ENCODE data around the gene RPL5. TPM values are rescaled to one million over a fixed set of nuclear protein-coding genes. Genes with fewer than 3 reads are reported as not detected.

The RPL5 gene
- total and polyA plus RNA-seq, 2 experiments from 2014 or later = 2,182 to 3,547 TPM

DNA sequence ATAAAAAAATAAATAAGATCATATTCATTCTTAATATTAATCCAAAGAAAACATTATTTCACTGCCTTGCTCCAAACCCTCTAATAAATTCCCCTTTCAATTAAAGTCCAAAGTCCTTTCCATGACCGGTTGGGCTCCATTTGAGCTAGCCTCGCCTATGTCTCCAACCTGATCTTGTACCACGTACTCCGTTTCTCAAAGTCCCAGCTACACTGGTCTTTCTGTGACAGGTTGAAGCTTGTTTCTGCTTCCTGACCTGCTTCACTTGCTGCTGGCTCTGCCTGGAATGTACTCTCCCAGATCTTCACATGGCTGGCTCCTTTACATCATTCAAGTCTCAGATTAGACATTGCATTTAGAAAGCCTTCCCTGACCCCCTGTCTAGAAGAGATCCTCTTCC, 16.4 kb downstream of the RPL5 start:
- H3K79me2 ChIP-seq (replicated peaks; ENCODE audit: insufficient read depth) = no peaks in the 10 kb centered on the region
- no peaks in the 10 kb centered on the region for H3K9me3 Mint-ChIP-seq
- no peaks in the 10 kb centered on the region for H3K36me3 ChIP-seq (ENCODE audit: insufficient read depth)
- H3K9me2 ChIP-seq (ENCODE audit: insufficient read depth) = no peaks in the 10 kb centered on the region
- H4K20me1 ChIP-seq (replicated peaks; ENCODE audit: insufficient read depth) = peaks cover 3% of the 10 kb centered on the region; the same call in 1 of the 2 replicates
- no peaks in the 10 kb centered on the region for H3K4me1 ChIP-seq (ENCODE audit: insufficient read depth)
- peaks cover 9% of the 10 kb centered on the region for H3F3A ChIP-seq (replicated peaks; ENCODE audit: low read depth)
- DNase-seq (ENCODE audit: low spot score) (no peak), ATAC-seq (no peak; the same call in 2 of the 3 replicates)
- H3K27ac Mint-ChIP-seq = no peak overlapping the region
- no peak for TF ChIP-seq CREB1 (CRISPR knock-in tag; IDR thresholded peaks at IDR 0.05; ENCODE audit: low read depth)
- no peak for TF ChIP-seq STAT1 (IDR thresholded peaks at IDR 0.05; ENCODE audit: unreplicated experiment)
- TF ChIP-seq REST (IDR thresholded peaks at IDR 0.05; ENCODE audit: unreplicated experiment) = no peak
- no peak for TF ChIP-seq POLR2AphosphoS5 (IDR thresholded peaks at IDR 0.05; ENCODE audit: low read depth)
- no peak for TF ChIP-seq JUNB (IDR thresholded peaks at IDR 0.05; ENCODE audit: unreplicated experiment)
- no peak for TF ChIP-seq ZNF462 (CRISPR knock-in tag; IDR thresholded peaks at IDR 0.05)
- no peak for TF ChIP-seq EZH2phosphoT487 (IDR thresholded peaks at IDR 0.05; ENCODE audit: unreplicated experiment)
- no peak for TF ChIP-seq CTCF (conservative IDR thresholded peaks at IDR 0.05; ENCODE audit: low read depth in 2 of 2)
- TF ChIP-seq, protein P1, sequence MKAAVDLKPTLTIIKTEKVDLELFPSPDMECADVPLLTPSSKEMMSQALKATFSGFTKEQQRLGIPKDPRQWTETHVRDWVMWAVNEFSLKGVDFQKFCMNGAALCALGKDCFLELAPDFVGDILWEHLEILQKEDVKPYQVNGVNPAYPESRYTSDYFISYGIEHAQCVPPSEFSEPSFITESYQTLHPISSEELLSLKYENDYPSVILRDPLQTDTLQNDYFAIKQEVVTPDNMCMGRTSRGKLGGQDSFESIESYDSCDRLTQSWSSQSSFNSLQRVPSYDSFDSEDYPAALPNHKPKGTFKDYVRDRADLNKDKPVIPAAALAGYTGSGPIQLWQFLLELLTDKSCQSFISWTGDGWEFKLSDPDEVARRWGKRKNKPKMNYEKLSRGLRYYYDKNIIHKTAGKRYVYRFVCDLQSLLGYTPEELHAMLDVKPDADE (IDR thresholded peaks at IDR 0.05) = no peak
- no peak for TF ChIP-seq ZNF114 (CRISPR knock-in tag; IDR thresholded peaks at IDR 0.05)
- no peak for TF ChIP-seq NANOG (IDR thresholded peaks at IDR 0.05; ENCODE audit: borderline replicate concordance)
- TF ChIP-seq EZH2 (IDR thresholded peaks at IDR 0.05; ENCODE audit: low read depth, unreplicated experiment) = no peak
- TF ChIP-seq ZNF331 (CRISPR knock-in tag; IDR thresholded peaks at IDR 0.05; ENCODE audit: low read depth) = no peak
- peaks cover 13% of the 10 kb centered on the region; the same call in 2 of the 3 replicates for H3K36me3 Mint-ChIP-seq (ENCODE audit: low read depth)
- no peak overlapping the region for H3K4me3 ChIP-seq
- H3K27me3 ChIP-seq (ENCODE audit: insufficient read depth) = no peaks in the 10 kb centered on the region
- no peaks in the 10 kb centered on the region for H3K27me3 Mint-ChIP-seq (ENCODE audit: insufficient read depth, low read depth, poor library complexity)
- no peak overlapping the region for H3K4me2 ChIP-seq
- H3K27ac ChIP-seq (ENCODE audit: low read depth) = no peak overlapping the region
- no peaks in the 10 kb centered on the region for H3K4me1 Mint-ChIP-seq
- H2AFZ ChIP-seq = no peak overlapping the region
- no peak overlapping the region for H3K4me3 Mint-ChIP-seq

Data from GM23338 (cell line).